ENCODE data around the gene TRIM59. TPM values are rescaled to one million over a fixed set of nuclear protein-coding genes. Genes with fewer than 3 reads are reported as not detected.
A peak's percentile ranks its signal among the peaks of the same experiment; 100 is the strongest.

Gene TRIM59
- polyA plus RNA-seq, 1 of the 3 experiments (the other 2 are of a cell fraction), result 4.1 TPM

- Histone ChIP-seq H3K27me3 (ENCODE audit: insufficient read depth) (no peaks in the 10 kb centered on the region), H2AFZ (ENCODE audit: low read depth) (no peak overlapping the region), H3K9me2 (no peaks in the 10 kb centered on the region), H3K4me1 (ENCODE audit: control insufficient read depth in 1 of 2, insufficient read depth in 2 of 2, low read depth in 1 of 2, low read length in 1 of 2) (peaks cover 0 to 8% of the 10 kb centered on the region in 2 experiments; a peak in 2 of 4 replicates), H4K20me1 (ENCODE audit: insufficient read depth) (no peaks in the 10 kb centered on the region), H3K79me2 (ENCODE audit: insufficient read depth) (no peaks in the 10 kb centered on the region), H3K4me3 (ENCODE audit: low read depth in 2 of 2, low read length in 1 of 2) (no peak overlapping the region), H3K9me3 (no peaks in the 10 kb centered on the region), H3K36me3 (replicated peaks in 1 of 2; ENCODE audit: control insufficient read depth in 1 of 2, insufficient read depth in 2 of 2, low read length in 1 of 2) (no peaks in the 10 kb centered on the region), H3K9ac (no peak overlapping the region), H3K27ac (ENCODE audit: low read depth in 2 of 2, low read length in 1 of 2) (no peak overlapping the region), H3F3A (replicated peaks; ENCODE audit: insufficient read depth) (peaks cover 9% of the 10 kb centered on the region), H3K4me2 (no peak overlapping the region)
- DNase-seq, result no peak
- ChIA-PET POLR2A (no interaction called here), CTCF (interaction anchor here (0.5 to 1.3 kb wide), 3 partner anchors 17 to 954 kb away, joined by 3 read pairs; no protein-coding TSS in a partner anchor)
- TF ChIP-seq POLR2AphosphoS5 (IDR thresholded peaks at IDR 0.05; ENCODE audit: low read depth, low read length) (no peak), TCF12 (IDR thresholded peaks at IDR 0.05) (no peak), RAD21 (IDR thresholded peaks at IDR 0.05; ENCODE audit: low read length) (no peak)
- over 99% methylated on average over 6 of the region's 6 CpGs for whole genome bisulfite sequencing (ENCODE audit: low lambda C conversion rate)
These were observed 32.3 kb upstream of the TRIM59 start for GRCh38 chr3:160481856-160482255.

DNA sequence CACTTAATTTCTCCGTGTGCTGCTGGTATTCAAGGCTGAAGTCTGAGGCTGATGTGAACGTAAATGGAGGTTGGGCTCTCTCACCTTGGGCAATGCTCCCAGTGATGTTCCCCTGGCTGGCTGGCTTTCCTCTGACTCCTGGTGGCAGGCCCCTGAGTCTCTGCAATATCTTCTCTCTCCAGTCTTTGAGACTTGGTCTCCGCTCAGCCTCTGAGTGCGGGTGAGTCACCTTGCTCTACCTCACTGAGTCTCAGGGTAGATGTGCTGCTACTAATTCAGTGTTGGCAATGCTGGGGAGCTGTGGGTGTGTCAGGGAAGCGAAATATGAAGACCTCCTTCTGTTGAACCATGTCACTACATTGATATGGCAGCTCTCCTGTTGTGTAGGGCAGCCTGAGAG, 31.3 kb upstream of the TRIM59 start:
- H3K36me3 ChIP-seq (replicated peaks in 1 of 2; ENCODE audit: control insufficient read depth in 1 of 2, insufficient read depth in 2 of 2, low read length in 1 of 2), result no peaks in the 10 kb centered on the region
- no peak overlapping the region for H3K4me3 ChIP-seq (ENCODE audit: low read depth in 2 of 2, low read length in 1 of 2)
- H3F3A ChIP-seq (replicated peaks; ENCODE audit: insufficient read depth), result peaks cover 15% of the 10 kb centered on the region
- ChIA-PET CTCF (no interaction called here), POLR2A (no interaction called here)
- TF ChIP-seq FOSL2 (IDR thresholded peaks at IDR 0.05; ENCODE audit: borderline replicate concordance, low read depth) (peak; percentile 25; the same call in 1 of the 2 replicates), JUND (IDR thresholded peaks at IDR 0.05) (no peak)
- no peak overlapping the region for H3K9ac ChIP-seq
- H4K20me1 ChIP-seq (ENCODE audit: insufficient read depth), result no peaks in the 10 kb centered on the region
- DNase-seq, result no peak
- no peaks in the 10 kb centered on the region for H3K27me3 ChIP-seq (ENCODE audit: insufficient read depth)
- H3K79me2 ChIP-seq (ENCODE audit: insufficient read depth), result no peaks in the 10 kb centered on the region
- 86% methylated on average over 5 of the region's 5 CpGs for WGBS (ENCODE audit: low lambda C conversion rate)
- H3K9me3 ChIP-seq, result no peaks in the 10 kb centered on the region
- no peak overlapping the region for H3K4me2 ChIP-seq
- H3K9me2 ChIP-seq, result no peaks in the 10 kb centered on the region
- no peak overlapping the region for H2AFZ ChIP-seq (ENCODE audit: low read depth)
- no peak overlapping the region for H3K27ac ChIP-seq (ENCODE audit: low read depth in 2 of 2, low read length in 1 of 2)
- peaks cover 2 to 7% of the 10 kb centered on the region in 2 experiments; a peak in 2 of 4 replicates for H3K4me1 ChIP-seq (ENCODE audit: control insufficient read depth in 1 of 2, insufficient read depth in 2 of 2, low read depth in 1 of 2, low read length in 1 of 2)

GRCh38 chr3:160479376-160479775, 29.8 kb upstream of the TRIM59 start:
- Histone ChIP-seq H3K9me3 (no peaks in the 10 kb centered on the region), H3K4me3 (ENCODE audit: low read depth in 2 of 2, low read length in 1 of 2) (no peak overlapping the region), H3K27me3 (ENCODE audit: insufficient read depth) (no peaks in the 10 kb centered on the region), H3K9ac (no peak overlapping the region), H3K9me2 (no peaks in the 10 kb centered on the region), H3F3A (replicated peaks; ENCODE audit: insufficient read depth) (peaks cover 30% of the 10 kb centered on the region), H3K36me3 (replicated peaks in 1 of 2; ENCODE audit: control insufficient read depth in 1 of 2, insufficient read depth in 2 of 2, low read length in 1 of 2) (no peaks in the 10 kb centered on the region), H3K27ac (ENCODE audit: low read depth in 2 of 2, low read length in 1 of 2) (no peak overlapping the region), H4K20me1 (ENCODE audit: insufficient read depth) (no peaks in the 10 kb centered on the region), H3K4me2 (no peak overlapping the region), H2AFZ (ENCODE audit: low read depth) (no peak overlapping the region), H3K4me1 (ENCODE audit: control insufficient read depth in 1 of 2, insufficient read depth in 2 of 2, low read depth in 1 of 2, low read length in 1 of 2) (peaks cover 13 to 16% of the 10 kb centered on the region in 2 experiments; a peak in 3 of 4 replicates), H3K79me2 (ENCODE audit: insufficient read depth) (no peaks in the 10 kb centered on the region)
- ChIA-PET POLR2A (no interaction called here), CTCF (no interaction called here)
- over 99% methylated on average over 10 of the region's 10 CpGs for WGBS (ENCODE audit: low lambda C conversion rate)
- no peak for DNase-seq
- TF ChIP-seq, protein P1, sequence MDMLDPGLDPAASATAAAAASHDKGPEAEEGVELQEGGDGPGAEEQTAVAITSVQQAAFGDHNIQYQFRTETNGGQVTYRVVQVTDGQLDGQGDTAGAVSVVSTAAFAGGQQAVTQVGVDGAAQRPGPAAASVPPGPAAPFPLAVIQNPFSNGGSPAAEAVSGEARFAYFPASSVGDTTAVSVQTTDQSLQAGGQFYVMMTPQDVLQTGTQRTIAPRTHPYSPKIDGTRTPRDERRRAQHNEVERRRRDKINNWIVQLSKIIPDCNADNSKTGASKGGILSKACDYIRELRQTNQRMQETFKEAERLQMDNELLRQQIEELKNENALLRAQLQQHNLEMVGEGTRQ (IDR thresholded peaks at IDR 0.05; ENCODE audit: borderline replicate concordance, low read depth, low read length), result no peak
- TF ChIP-seq GATA2 (CRISPR knock-in tag; IDR thresholded peaks at IDR 0.05) (no peak), IRF3 (IDR thresholded peaks at IDR 0.05; ENCODE audit: low read depth, low read length) (no peak), RFX5 (IDR thresholded peaks at IDR 0.05; ENCODE audit: low read length) (no peak), YY1 (IDR thresholded peaks at IDR 0.05; ENCODE audit: low read depth) (no peak), TCF12 (IDR thresholded peaks at IDR 0.05) (no peak)
- TF ChIP-seq, protein P2, sequence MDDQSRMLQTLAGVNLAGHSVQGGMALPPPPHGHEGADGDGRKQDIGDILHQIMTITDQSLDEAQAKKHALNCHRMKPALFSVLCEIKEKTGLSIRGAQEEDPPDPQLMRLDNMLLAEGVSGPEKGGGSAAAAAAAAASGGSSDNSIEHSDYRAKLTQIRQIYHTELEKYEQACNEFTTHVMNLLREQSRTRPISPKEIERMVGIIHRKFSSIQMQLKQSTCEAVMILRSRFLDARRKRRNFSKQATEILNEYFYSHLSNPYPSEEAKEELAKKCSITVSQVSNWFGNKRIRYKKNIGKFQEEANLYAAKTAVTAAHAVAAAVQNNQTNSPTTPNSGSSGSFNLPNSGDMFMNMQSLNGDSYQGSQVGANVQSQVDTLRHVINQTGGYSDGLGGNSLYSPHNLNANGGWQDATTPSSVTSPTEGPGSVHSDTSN (IDR thresholded peaks at IDR 0.05), result no peak
